ENCODE data around the gene RREB1. TPM values are rescaled to one million over a fixed set of nuclear protein-coding genes. Genes with fewer than 3 reads are reported as not detected.

RREB1 gene
- total and polyA plus RNA-seq, 2 of the 4 experiments (the other 2 are of a cell fraction): 8.4 to 14.5 TPM

- Histone ChIP-seq H2BK120ac (ENCODE audit: low read depth, low read length) (no peak overlapping the region), H2BK5ac (ENCODE audit: low read depth, low read length, poor library complexity, severe bottlenecking) (no peak overlapping the region), H3K79me1 (ENCODE audit: low read depth in 1 of 2, low read length in 2 of 2) (peaks cover 47 to 71% of the 10 kb centered on the region in 2 experiments), H3K18ac (ENCODE audit: low read depth, low read length) (no peak overlapping the region), H2BK20ac (ENCODE audit: low read depth, low read length) (no peak overlapping the region), H3K27me3 (ENCODE audit: control insufficient read depth, insufficient read depth, low read length) (no peaks in the 10 kb centered on the region), H3K27ac (ENCODE audit: insufficient read depth, low read length) (no peak overlapping the region), H3K9me3 (ENCODE audit: control insufficient read depth, insufficient read depth, low read length) (no peaks in the 10 kb centered on the region), H4K91ac (ENCODE audit: insufficient read depth, low read depth, low read length) (no peak overlapping the region), H4K5ac (ENCODE audit: low read depth, low read length) (no peak overlapping the region), H3K56ac (ENCODE audit: extremely low read depth, insufficient read depth, low read length) (no peak overlapping the region), H3K9ac (ENCODE audit: low read depth, low read length) (no peak overlapping the region), H3K4me2 (ENCODE audit: low read depth, low read length) (no peak overlapping the region), H3K36me3 (ENCODE audit: control insufficient read depth, insufficient read depth, low read length) (peaks cover 49% of the 10 kb centered on the region), H3K4me3 (ENCODE audit: insufficient read depth, low read depth, low read length) (no peak overlapping the region), H3K23ac (ENCODE audit: low read depth, low read length) (no peak overlapping the region), H3K4ac (ENCODE audit: low read depth, low read length) (no peak overlapping the region), H3K4me1 (ENCODE audit: control insufficient read depth, insufficient read depth, low read length) (no peaks in the 10 kb centered on the region), H4K20me1 (ENCODE audit: insufficient read depth, low read length) (peaks cover 9% of the 10 kb centered on the region; the same call in 1 of the 2 replicates), H4K8ac (ENCODE audit: low read depth in 2 of 2, low read length in 2 of 2) (no peak overlapping the region), H3K14ac (replicated peaks; ENCODE audit: low read depth, low read length) (no peak overlapping the region), H2AK9ac (replicated peaks; ENCODE audit: low read depth, low read length, poor library complexity) (no peak overlapping the region), H2BK15ac (ENCODE audit: low read depth, low read length) (no peak overlapping the region), H2AFZ (replicated peaks; ENCODE audit: low read length, poor library complexity) (no peak overlapping the region), H3K9me1 (ENCODE audit: insufficient read depth, low read length) (peaks cover 18% of the 10 kb centered on the region; the same call in 1 of the 2 replicates), H2AK5ac (ENCODE audit: low read depth, low read length) (no peak overlapping the region)
- in situ Hi-C loops (cut with MboI; ENCODE audit: low sequenced_read_pairs) (no loop called here), dilution Hi-C loops (cut with HindIII; ENCODE audit: low sequenced_read_pairs, unreplicated experiment) (no loop called here), intact Hi-C loops (cut with micrococcal nuclease) (no loop called here)
- CTCF ChIA-PET: no interaction called here
- POLR2A ChIA-PET (ENCODE audit: unreplicated experiment): no interaction called here
- no TSS peak for BruUV-seq (replicated peaks)
- WGBS, 2 experiments (ENCODE audit: extremely low coverage in 2 of 2, insufficient read length in 1 of 2): no CpG with 5 or more reads among the region's 1 CpG
- TF ChIP-seq MAFK (IDR thresholded peaks at IDR 0.05; ENCODE audit: low read depth, low read length): no peak
- TF ChIP-seq MXI1 (IDR thresholded peaks at IDR 0.05; ENCODE audit: borderline replicate concordance, low read depth, low read length): no peak
- no peak for TF ChIP-seq RFX5 (IDR thresholded peaks at IDR 0.05; ENCODE audit: low read depth, low read length)
- TF ChIP-seq USF2 (IDR thresholded peaks at IDR 0.05; ENCODE audit: low read depth, low read length): no peak
- 0 out of 2 replicates have a peak, but pooled peaks have one; percentile 35 for ATAC-seq (ENCODE audit: low read depth)
- DNase-seq: peak; percentile 32
These were observed 76.7 kb downstream of the RREB1 start for GRCh38 chr6:7184502-7184901.
